ENCODE measurements around the gene ADCY2.

The ADCY2 gene

DNA sequence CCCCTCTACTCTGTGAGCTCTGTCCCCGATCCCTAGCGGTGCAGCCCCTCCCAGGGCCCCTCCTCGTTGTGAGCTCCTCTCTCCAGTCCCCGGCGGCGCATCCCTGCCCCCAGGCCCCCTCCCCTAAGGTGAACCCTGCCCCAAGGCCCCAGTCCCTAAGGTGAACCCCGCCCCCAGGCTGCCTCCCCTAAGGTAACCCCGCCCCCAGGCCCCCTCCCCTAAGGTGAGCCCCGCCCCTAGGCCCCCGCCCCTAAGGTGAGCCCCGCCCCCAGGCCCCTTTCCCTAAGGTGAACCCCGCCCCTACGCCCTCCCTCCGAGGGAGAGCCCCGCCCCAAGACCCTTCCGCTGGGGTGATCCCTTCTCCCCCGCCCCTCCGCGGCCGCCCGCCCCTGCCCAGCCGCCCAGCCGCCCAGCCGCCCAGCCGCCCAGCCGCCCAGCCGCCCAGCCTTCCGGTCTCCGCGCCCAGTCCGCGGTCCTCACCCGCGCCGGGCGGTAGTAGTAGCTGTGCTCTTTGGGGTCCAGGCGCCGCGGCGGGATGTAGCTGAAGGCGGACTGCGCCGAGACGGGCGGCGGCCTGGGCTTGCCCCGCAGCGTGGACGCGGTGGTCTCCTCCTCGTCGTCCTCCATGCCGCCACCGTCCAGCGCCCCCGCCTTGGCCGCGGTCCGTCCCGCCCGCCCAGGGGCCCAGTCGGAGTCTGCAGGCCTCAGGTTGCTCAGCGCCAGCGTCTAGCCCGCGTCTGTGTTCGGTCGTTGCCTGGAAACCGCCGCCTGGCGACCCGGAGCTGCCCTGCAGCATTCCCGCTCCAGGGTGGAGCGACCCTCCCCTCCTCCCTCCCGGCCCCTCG is 454.7 kb downstream of the ADCY2 start, which contains the start of gene CFAP90:
Gene CFAP90 (minus strand): TSS at position 739 of the 845 bp plus-strand sequence. CDS start 112 bp downstream, at position 627.
- DNase-seq, result peak; percentile 24

DNA sequence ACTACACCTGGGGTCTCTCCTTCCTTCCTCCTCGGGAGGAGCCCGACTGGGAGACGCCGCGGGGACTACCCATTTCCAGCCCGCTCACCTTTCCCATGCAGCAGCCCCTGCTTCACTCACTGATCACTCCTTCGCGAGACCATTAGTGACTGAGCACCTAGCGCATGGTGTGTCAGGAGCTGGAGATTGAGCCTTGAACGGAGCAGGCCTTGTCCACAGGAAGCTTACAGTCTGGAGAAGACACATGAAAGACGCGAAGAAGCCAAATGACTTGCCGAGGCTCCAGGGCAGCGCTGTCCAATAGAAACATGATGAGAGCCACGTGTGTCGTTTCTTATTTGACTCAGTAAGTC is 455.3 kb downstream of the ADCY2 start:
- no peak for DNase-seq

DNA sequence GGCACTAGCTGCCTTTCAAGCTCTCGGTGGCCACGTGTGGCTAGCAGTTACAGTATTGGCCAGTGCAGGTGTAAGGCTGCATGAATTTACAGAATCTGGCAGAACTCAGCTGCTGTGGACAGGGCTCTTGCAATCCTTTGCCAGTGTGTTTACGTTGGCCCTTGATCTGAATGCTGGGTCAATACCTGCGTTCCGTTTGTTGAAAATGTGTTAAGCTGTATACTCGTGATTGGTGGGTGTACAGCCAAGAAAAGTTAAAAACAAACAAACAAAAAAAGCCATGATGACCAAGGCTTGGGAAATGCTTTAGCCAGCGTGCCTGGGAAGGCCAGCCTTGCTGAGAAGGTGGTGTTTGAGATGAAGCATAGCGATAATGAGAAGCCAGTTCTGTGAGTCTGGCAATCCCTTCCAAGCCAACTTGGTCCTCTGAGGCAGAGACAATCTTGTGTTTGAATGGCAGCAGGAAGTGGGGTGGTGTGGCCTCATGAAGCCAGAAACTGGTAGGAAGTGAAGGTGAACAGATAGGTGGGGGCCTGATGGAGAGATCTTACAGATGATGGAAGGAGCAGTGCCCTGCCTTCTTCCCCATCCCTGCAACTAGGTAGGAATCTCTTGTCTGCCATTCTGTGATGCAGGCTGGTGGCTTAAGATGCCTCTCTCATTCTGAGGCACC is 455.8 kb downstream of the ADCY2 start:
- DNase-seq, result no peak

DNA sequence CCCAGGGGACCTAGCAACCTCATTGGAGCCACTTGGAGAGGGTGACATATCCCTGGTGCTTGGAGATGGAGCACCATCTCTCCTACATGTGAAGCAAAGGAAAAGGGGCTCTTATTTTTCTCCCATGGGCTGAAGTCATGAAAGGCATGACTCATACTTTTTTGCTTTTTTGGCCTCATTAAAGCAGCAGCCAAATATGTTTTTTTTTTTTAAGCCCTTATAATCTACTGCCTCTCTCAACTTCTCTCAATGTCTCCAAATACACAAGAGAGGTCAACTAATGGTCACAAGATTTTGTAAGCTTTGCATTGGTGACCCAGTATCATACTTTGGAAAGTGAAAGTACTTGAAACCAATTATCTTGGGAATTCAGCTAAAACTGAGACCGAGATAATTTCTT is 456.6 kb downstream of the ADCY2 start:
- DNase-seq, result no peak

DNA sequence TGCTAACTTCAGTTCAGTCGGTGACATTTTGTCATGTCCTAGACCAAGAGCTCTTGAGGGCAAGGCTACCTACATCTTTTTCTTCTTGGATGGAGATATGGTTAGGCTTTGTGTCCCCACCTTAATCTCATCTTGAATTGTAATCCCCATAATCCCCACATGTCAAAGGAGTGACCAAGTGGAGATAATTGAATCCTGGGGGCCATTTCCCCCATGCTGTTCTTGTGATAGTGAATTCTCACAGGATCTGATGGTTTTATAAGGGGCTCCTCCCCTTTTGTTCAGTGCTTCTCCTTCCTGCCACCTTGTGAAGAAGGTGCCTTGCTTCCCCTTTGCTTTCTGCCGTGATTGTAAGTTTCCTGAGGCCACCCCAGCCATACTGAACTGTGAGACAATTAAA is 457.1 kb downstream of the ADCY2 start:
- no peak for DNase-seq

DNA sequence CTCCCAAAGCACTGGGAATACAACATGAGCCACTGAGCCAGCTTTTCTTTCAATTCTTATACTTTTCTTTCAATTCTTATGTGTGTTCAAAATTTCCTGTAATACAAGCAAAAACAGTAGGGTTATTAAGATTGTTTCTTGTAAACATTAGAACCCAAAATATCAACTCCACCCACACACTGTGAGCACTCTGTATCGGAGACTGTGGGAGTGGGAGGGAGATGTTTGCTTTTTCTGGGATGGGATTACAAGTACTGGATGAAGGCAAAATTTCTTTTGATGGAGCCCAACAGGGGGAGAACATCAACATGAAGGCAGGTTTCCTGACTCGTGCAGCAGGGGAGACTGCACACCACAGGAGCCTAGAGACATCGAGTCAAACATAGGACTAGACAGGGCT is 459.7 kb downstream of the ADCY2 start:
- DNase-seq, result no peak

DNA sequence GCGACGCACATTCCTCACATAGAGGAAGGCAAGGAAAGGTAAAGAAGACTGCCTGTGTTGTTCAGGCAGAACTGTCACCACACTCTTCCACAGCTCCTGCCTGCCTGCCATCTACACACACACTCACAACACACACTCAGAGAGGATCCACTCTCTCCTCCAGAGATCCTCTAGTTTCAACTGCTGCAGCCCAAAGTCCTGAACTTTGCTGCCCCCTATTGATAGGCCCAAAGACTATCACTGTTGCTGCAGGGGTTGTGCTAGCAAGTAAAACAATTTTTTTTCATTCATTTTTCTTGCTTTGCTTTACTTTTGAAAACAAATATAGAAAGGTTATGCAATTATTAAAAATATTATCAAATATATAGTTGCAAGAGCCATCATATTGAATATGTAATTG is 460.9 kb downstream of the ADCY2 start:
- peak; percentile 24 for DNase-seq

DNA sequence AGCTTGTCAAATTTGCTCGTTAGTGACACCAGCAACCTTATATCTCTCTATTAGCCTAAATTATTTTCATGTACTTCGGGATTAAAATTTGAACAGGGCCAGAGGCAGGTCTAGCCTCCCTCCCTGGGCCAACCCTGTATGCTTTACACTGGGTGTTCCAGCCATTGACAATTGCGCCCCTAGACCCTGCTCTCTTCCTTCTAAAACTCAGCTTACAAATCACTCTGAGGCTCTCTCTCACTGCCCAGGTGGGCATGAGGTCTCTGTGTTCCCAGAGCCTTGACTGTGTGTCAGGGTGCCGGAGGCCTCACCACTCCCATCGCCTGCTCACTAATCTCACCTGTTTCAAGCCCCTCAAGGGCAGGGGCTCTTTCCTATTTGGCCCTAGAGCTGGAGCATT is 461.4 kb downstream of the ADCY2 start:
- DNase-seq, result no peak

DNA sequence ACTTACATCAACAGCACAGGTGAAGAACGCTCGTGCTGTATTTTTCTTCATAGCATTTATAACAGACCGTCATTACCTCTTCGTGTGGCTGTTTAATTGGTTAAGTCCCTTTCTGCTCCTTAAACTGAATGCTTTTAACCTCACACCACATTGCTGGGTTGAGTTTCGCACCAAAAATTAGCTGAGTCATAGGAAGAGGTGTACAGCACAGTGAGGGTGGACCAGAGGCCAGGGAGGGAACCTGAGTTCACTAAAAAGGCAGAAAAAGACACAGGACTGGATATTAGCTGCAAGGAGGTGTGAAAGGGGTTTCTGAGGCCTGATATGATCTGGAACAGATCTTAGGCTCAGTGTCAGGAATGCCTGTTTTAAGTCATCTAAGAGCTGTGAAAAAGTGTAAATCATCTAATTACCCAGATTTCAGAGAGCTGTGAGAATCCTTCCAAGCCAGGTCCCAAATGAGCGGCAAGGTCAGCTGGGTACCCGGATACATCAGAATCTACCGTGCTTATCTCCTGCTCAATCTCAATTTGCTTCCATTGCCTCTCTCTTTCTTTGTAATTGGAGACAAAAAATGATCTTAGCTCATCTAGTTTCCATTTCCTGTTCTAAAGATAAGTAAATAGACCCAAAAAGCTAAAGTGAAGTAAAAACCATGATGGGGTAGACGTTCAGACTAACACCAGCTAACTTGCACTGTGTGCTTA is 462.1 kb downstream of the ADCY2 start:
- peak; percentile 20 for DNase-seq

DNA sequence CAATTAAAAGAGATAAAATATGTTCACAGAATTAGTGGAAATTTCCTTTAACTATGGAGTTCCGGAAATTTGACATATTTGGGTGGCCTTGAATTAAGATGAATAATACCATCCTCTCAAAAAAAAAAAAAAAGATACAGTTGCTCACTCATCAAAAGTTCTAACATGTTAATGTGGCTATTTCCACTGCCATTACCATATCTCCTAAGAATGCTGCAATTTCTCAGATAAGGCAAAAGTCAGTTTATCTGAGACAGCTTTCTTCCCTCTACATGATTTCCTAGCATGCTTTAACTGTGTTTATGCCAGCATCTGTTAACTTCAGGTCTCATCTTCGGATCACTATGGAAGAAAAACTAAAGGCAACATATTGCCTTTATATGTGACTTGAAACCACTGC is 470.3 kb downstream of the ADCY2 start:
- DNase-seq, result no peak

DNA sequence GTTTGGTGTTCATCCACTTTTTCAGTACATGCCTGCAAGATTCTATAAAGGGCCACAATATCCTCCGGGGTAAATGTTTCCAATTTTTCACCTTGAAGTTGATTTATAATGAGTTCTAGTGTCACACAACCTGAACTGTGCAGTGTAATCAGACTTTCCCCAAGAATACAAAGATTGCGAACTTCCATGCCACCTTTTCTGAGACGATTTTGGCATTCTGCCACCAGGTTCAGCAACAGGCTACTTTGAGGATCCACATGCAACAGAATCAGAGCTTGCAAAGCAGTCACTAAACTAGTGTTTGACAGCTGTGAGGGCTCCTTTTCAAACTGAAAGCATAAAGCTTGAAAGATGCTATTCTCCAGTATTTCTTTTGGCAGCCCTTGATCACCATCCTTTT is 471.3 kb downstream of the ADCY2 start:
- no peak for DNase-seq

DNA sequence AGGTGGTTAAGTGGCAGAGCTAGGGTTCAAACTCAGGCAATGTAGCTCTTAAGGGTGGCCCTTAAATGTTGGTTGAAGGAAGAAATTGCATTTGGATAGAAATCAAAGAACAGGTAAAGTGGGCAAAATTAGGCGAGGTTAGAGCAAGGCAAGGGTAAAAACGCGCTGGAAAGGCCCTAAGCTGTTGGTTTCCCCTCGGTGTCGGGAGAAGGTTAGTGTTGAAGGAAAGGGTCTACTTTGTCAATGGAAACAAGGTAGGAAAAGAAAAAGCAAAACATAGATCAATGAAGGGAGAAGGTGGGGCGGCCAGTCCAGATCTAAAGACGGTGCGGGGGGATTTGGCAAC is 472.5 kb downstream of the ADCY2 start:
- DNase-seq, result no peak

DNA sequence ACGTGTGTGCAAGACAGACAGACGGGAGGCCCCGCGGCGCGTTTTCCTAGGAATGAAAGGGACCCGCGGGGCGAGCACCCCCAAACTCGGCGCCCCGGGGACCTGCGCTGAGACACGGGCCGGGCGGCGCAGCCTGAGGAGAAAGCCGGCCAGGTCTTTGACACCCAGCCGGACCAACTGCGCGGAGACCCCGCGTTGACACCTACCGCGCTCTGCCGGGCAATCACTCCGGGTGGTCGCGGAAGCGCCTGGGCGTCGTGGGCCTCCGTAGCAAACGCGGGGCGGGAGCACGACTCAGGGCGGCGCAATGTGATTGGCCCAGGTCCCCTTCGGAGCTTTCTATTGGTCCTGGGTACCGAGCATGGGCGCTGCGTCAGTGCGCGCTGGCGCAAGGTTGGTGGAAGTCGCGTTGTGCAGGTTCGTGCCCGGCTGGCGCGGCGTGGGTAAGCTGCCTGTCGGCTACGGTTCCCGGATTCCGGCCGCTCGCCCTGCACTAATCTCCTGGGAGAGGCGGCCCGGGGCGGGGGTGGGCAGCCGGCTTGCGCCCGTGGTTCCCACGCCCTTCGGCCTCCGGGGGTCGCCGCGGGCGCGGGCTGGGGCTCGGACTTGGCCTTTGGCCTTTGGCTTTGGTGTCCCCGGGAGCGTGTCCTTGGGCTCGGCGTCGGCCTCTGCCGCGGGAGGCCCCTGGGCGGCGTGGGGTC is 473.0 kb downstream of the ADCY2 start, which contains the start of the genes FASTKD3 and MTRR:
Gene FASTKD3 (minus strand): TSS at position 259 of the 701 bp plus-strand sequence. CDS start 948 bp downstream, outside the sequence.
Gene MTRR (plus strand): TSS at position 376 of the 701 bp plus-strand sequence. CDS start 1,647 bp downstream, outside the sequence.
- peak; percentile 93 for DNase-seq

DNA sequence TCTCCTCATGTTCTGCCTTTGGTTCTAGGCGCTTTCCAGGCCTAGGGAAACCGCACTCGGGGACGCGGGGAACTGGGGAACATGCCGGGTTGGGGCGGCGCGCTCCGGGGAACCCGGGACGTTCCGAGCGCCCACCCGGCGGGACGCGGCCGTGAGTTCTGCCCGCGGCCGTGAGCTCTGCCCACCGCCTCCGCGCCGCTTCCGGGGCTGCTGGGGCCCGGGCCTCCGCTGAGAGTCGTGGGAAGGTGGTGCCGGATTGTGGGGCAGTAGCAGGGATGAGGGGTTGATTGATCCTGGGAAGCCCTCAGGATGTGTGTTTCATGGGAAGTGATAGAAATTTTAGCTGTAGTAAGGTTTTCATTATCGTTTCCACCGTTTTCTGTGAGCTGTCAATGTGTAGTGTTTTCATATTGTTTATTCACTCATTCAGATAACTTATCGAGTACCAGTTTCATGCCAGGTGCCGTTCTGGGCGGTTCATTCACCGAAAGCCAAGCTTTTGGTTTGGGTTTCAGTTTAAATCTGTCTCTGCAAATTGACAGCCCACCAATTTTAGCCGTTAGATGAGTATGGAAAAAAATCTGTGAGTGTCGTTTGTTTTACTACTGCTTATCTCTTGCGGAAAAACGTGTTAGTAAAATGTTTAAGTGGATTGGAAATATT is 473.7 kb downstream of the ADCY2 start:
- DNase-seq, result peak; percentile 56

DNA sequence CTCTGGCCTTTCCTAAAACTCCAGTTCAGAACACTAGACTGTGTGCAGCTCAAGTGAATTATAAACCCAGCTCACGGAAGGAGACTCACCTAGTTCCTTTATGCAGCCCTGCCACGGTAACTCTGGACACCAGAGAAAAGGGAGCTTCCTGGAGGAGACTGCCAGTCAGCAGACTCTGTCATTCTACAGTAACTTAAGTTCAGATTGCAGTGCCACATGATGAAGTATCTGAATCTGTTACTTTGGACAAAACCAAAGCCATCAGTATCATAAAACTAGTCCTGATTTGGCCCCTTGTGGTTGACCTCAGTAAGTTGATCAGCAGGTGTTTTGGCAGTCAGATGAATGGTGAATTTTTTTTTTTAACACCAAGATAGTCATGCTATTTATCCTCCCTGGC is 475.7 kb downstream of the ADCY2 start:
- DNase-seq, result no peak

DNA sequence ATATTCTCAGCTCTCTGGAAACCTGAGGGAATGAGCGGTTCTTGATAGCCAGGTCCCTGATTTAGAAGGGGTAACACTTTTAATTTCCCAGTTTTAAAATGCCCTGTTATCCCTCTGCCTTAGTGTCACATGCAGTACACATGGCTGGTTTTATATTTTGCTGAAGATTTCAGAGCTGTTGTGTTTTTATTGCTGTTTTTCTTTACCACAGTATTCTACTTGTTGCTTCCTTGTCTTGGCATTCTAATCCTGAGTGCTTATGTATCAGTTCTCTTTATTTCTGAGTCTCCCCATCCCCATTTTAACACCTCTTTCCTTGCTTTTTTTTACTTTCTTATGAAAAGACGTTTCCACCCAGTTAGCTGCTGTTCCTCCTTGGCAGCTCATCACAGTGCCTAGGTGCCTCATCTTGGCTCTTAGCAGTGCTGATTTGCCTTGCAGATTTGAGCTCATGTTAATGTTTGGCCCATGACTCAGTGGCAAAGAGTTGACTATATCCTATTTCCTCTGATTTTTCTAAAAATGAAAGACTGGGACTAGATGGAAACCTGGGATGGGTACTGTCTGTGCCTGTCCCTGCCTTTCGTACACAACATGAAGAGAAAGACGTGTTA is 476.7 kb downstream of the ADCY2 start:
- DNase-seq, result no peak

DNA sequence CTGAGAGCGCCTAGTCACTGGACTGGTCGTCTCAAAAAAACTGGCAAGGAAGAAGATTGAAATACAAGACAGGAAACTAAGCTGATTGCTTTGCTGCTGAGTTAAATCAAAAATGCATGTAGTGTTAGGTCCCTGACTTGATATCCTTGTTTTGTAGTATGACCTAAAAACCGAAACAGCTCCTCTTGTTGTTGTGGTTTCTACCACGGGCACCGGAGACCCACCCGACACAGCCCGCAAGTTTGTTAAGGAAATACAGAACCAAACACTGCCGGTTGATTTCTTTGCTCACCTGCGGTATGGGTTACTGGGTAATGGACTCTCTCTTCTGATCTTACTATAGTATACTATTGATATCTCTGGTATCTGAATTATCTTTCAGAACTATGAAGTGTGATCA is 477.3 kb downstream of the ADCY2 start:
- DNase-seq, result peak; percentile 49

DNA sequence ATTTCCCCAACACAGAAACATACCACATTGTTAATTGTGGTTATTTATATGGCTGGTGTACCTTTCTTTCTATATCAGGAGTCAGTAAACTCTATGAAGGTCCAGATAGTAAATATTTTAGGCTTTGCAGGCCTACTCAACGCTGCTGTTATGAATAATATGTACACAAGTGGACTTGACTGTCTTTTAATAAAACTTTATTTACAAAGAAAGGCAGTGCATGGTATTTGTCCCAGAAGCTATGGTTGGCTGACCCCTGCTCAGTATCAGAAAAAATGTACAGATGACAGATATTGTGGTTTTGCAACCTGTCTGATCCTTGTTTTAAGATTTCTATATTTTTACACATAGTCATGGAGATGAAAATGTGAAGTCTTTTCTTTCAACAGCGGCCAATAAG is 478.7 kb downstream of the ADCY2 start:
- DNase-seq, result no peak

DNA sequence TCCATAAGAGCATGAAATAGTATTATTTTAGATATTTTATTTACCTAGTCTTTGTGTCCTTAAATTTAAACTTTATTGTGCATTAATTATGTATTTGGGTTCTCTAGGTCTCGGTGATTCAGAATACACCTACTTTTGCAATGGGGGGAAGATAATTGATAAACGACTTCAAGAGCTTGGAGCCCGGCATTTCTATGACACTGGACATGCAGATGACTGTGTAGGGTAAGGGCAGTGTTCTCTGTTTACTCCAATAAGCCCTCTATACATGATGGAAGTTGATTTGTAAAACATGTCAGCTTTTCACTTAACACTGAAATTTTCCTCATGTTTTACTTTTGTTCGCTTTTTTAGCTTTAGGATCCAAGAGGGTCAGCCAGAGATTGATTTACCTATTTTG is 479.2 kb downstream of the ADCY2 start:
- DNase-seq, result no peak

DNA sequence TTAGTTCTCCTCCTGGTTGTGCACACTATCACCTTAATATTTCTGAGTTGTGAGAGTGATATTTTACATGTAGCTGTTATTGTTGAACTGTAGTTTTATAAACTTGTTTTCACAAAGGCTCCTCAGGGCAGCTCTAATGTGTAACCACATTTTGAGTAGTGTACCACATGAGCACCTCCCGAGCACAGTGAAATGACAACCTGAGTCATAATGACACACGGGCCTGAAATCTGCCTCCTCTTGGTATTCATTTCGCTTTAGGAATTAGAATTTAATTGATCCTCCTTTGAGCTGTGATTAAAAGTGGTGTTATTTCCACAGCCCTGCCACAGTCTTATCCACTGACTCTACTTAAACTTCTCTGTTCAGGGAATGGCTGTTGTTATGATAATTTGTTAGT is 480.9 kb downstream of the ADCY2 start:
- DNase-seq, result peak; percentile 41

DNA sequence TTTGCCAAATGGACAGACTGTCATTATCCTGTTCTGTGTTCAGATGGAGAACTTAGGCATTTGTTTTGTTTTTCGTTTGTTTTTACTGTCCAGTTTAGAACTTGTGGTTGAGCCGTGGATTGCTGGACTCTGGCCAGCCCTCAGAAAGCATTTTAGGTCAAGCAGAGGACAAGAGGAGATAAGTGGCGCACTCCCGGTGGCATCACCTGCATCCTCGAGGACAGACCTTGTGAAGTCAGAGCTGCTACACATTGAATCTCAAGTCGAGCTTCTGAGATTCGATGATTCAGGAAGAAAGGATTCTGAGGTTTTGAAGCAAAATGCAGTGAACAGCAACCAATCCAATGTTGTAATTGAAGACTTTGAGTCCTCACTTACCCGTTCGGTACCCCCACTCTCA is 481.9 kb downstream of the ADCY2 start:
- DNase-seq, result no peak

DNA sequence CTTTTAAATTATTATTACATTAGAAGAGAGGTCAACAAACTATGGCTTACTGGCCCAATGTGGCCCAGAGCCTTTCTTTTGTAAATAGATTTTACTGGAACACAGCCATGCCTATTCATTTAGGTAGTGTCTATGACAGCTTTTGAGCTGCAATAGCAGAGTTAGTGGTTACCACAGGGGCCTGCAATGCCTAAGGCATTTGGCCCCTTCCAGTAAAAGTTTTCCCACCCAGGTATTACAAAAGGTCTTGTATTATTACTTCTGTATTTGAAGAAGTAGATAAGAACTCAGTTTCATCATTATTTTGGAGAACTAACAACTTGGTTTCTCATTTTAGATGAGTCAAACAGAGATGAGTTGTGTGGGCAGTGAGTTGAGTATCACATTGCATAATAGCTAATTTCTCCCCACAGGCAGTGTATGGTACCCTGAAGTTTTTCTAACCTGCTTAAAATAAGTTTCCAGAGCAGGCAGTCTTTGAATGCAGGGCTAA is 482.5 kb downstream of the ADCY2 start:
- DNase-seq, result peak; percentile 19
